ENCODE measurements around the gene MAGI1. TPM values are rescaled to one million over a fixed set of nuclear protein-coding genes. Genes with fewer than 3 reads are reported as not detected.
"Not testable (repeated sequence)": the region's sequence is repeated elsewhere in the genome, so short reads cannot be mapped to it uniquely, and the experiment has no call there.

The MAGI1 gene
- total RNA-seq, 1 donor from 2014 or later = 69.4 TPM

- intact Hi-C loops (cut with DNase I) = no loop called here
- DNase-seq (ENCODE audit: low spot score) = no peak
Observed at GRCh38 chr3:65723985-65724384, 314.7 kb downstream of the MAGI1 start.

GRCh38 chr3:65723011-65723410 lies 315.7 kb downstream of the MAGI1 start:
- DNase-seq (ENCODE audit: low spot score) = no peak
- intact Hi-C loops (cut with DNase I) = no loop called here

GRCh38 chr3:65720989-65721737 lies 317.6 kb downstream of the MAGI1 start:
- intact Hi-C loops (cut with DNase I) = no loop called here
- DNase-seq (ENCODE audit: low spot score) = no peak

- DNase-seq (ENCODE audit: low spot score); intact Hi-C loops (cut with DNase I): not testable (repeated sequence)
Observed at GRCh38 chr3:65719639-65720038, 319.1 kb downstream of the MAGI1 start.

- no peak for DNase-seq (ENCODE audit: low spot score)
- intact Hi-C loops (cut with DNase I) = no loop called here
Observed at GRCh38 chr3:65717676-65718346, 320.9 kb downstream of the MAGI1 start.

- no peak for DNase-seq (ENCODE audit: low spot score)
- intact Hi-C loops (cut with DNase I) = no loop called here
Observed at GRCh38 chr3:65716071-65716751, 322.5 kb downstream of the MAGI1 start.

GRCh38 chr3:65714134-65714533 lies 324.6 kb downstream of the MAGI1 start:
- intact Hi-C loops (cut with DNase I) = no loop called here
- DNase-seq (ENCODE audit: low spot score) = no peak

- no peak for DNase-seq (ENCODE audit: low spot score)
Observed at GRCh38 chr3:65713016-65713415, 325.7 kb downstream of the MAGI1 start.

GRCh38 chr3:65712140-65712539 lies 326.6 kb downstream of the MAGI1 start:
- DNase-seq (ENCODE audit: low spot score) = no peak
- intact Hi-C loops (cut with DNase I) = no loop called here

More at GRCh38 chr3:65713016-65713415, 325.7 kb downstream of the MAGI1 start:
- intact Hi-C loops (cut with DNase I) = no loop called here

- DNase-seq (ENCODE audit: low spot score) = no peak
- intact Hi-C loops (cut with DNase I) = no loop called here
Observed at GRCh38 chr3:65706776-65707568, 331.7 kb downstream of the MAGI1 start.

GRCh38 chr3:65706301-65706700 lies 332.4 kb downstream of the MAGI1 start:
- DNase-seq (ENCODE audit: low spot score) = no peak
- intact Hi-C loops (cut with DNase I) = no loop called here

- no peak for DNase-seq (ENCODE audit: low spot score)
- intact Hi-C loops (cut with DNase I) = no loop called here
Observed at GRCh38 chr3:65703820-65704219, 334.9 kb downstream of the MAGI1 start.

GRCh38 chr3:65703026-65703425 lies 335.7 kb downstream of the MAGI1 start:
- no peak for DNase-seq (ENCODE audit: low spot score)
- intact Hi-C loops (cut with DNase I) = no loop called here

- intact Hi-C loops (cut with DNase I) = no loop called here
- DNase-seq (ENCODE audit: low spot score) = no peak
Observed at GRCh38 chr3:65702202-65702601, 336.5 kb downstream of the MAGI1 start.

GRCh38 chr3:65701516-65701915 lies 337.2 kb downstream of the MAGI1 start:
- no peak for DNase-seq (ENCODE audit: low spot score)
- intact Hi-C loops (cut with DNase I) = no loop called here

- no peak for DNase-seq (ENCODE audit: low spot score)
- intact Hi-C loops (cut with DNase I) = no loop called here
Observed at GRCh38 chr3:65689436-65689835, 349.3 kb downstream of the MAGI1 start.

GRCh38 chr3:65687741-65688140 lies 351.0 kb downstream of the MAGI1 start:
- DNase-seq (ENCODE audit: low spot score) = no peak
- intact Hi-C loops (cut with DNase I) = no loop called here

- intact Hi-C loops (cut with DNase I) = no loop called here
- no peak for DNase-seq (ENCODE audit: low spot score)
Observed at GRCh38 chr3:65685621-65686235, 353.0 kb downstream of the MAGI1 start.

GRCh38 chr3:65678516-65678915 lies 360.2 kb downstream of the MAGI1 start:
- DNase-seq (ENCODE audit: low spot score) = no peak
- intact Hi-C loops (cut with DNase I) = loop anchor here (10.0 kb wide), 1 partner anchor 994 kb away; the partner anchor contains the start of gene ADAMTS9
